GM12891 (cell line): ENCODE measurements around the gene TAS2R13.

ENCODE experiments used
- PAX5 ChIP-seq: IDR thresholded peaks from 2 replicates; pipeline ENCODE4 v1.6.1; 2011; ENCODE audit warnings: low read length, moderate library complexity, mild to moderate bottlenecking; ENCODE audit not compliant: insufficient read depth, severe bottlenecking
- POLR2A ChIP-seq: IDR thresholded peaks from 2 replicates; pipeline ENCODE4 v1.6.1; 2011; ENCODE audit warnings: low read depth, low read length, control low read depth
- POLR2AphosphoS5 ChIP-seq: IDR thresholded peaks from 2 replicates; pipeline ENCODE4 v1.6.1; 2011; ENCODE audit warnings: low read depth, low read length, control low read depth
- SPI1 ChIP-seq: IDR thresholded peaks from 2 replicates; pipeline ENCODE4 v1.6.1; 2011; ENCODE audit warnings: low read depth, low read length, control low read depth
- TAF1 ChIP-seq: IDR thresholded peaks from 2 replicates; pipeline ENCODE4 v1.6.1; 2011; ENCODE audit warnings: low read depth, low read length, control low read depth

GRCh38 chr12:10936506-10936905 is 27.1 kb upstream of the TAS2R13 start:
- TF ChIP-seq POLR2A (no peak), POLR2AphosphoS5 (no peak), TAF1 (no peak), SPI1 (no peak), PAX5 (no peak)
